OCI-LY3 (cell line): ENCODE measurements around the gene LRRC7.

Experiments used
- H2AFZ ChIP-seq: fragments of 200-600, 300-600 bp; shearing (Covaris generic); 2 replicates; pipeline ENCODE4 v1.6.0; 2014; ENCODE audit warnings: antibody characterized with exemption, low read depth, low read length
- H3K27ac ChIP-seq: fragments of 200-600, 300-600 bp; sonication (generic); 2 replicates; pipeline ENCODE4 v1.5.1; 2014; ENCODE audit warnings: mild to moderate bottlenecking, low read length, moderate library complexity, mixed read lengths
- H3K27me3 ChIP-seq: fragments of 200-600, 300-600 bp; sonication (generic); 2 replicates; pipeline ENCODE4 v1.6.1; 2014; ENCODE audit warnings: low read depth, low read length, mixed read lengths
- H3K36me3 ChIP-seq: fragments of 200-600, 300-600 bp; sonication (generic); replicated peaks from 2 replicates; pipeline ENCODE3; 2014; ENCODE audit warnings: low read depth, low read length, mixed read lengths
- H3K4me1 ChIP-seq: fragments of 300-600, 200-600 bp; sonication (generic); 2 replicates; pipeline ENCODE4 v1.6.1; 2014; ENCODE audit warnings: low read length, mixed read lengths
- H3K4me2 ChIP-seq: fragments of 200-600, 300-600 bp; sonication (generic); 2 replicates; pipeline ENCODE4 v1.6.1; 2014; ENCODE audit warnings: low read length, mixed read lengths
- H3K4me3 ChIP-seq: fragments of 300-600, 200-600 bp; sonication (generic); 2 replicates; pipeline ENCODE4 v1.5.1; 2014; ENCODE audit warnings: antibody characterized with exemption, mild to moderate bottlenecking, low read length, moderate library complexity
- H3K79me2 ChIP-seq: fragments of 300-600, 200-600 bp; shearing (Covaris generic); 2 replicates; pipeline ENCODE4 v1.6.1; 2014; ENCODE audit warnings: mild to moderate bottlenecking, low read length, mixed read lengths
- H3K9ac ChIP-seq: fragments of 300-600, 200-600 bp; shearing (Covaris generic); 2 replicates; pipeline ENCODE4 v1.6.0; 2014; ENCODE audit warnings: mild to moderate bottlenecking, low read length, moderate library complexity
- H3K9me3 ChIP-seq: fragments of 200-600, 300-600 bp; shearing (Covaris generic); 2 replicates; pipeline ENCODE4 v1.6.1; 2014; ENCODE audit warnings: low read length, mixed read lengths; ENCODE audit not compliant: insufficient read depth
- H4K20me1 ChIP-seq: fragments of 200-600, 300-600 bp; sonication (generic); 2 replicates; pipeline ENCODE4 v1.6.1; 2016; ENCODE audit warnings: low read length, mixed read lengths; ENCODE audit not compliant: insufficient read depth
- EZH2phosphoT487 ChIP-seq: fragments of 200-600 bp; shearing (Covaris generic); IDR thresholded peaks from 2 replicates; pipeline ENCODE4 v1.6.1; 2018; ENCODE audit warnings: antibody characterized with exemption, mixed run types, low read depth
- TF ChIP-seq, protein P1 (sequence below): fragments of 200-600, 300-600 bp; sonication (generic); IDR thresholded peaks from 2 replicates; pipeline ENCODE4 v1.5.1; 2014; ENCODE audit warnings: antibody characterized with exemption, low read length, low read depth

LRRC7 gene

DNA sequence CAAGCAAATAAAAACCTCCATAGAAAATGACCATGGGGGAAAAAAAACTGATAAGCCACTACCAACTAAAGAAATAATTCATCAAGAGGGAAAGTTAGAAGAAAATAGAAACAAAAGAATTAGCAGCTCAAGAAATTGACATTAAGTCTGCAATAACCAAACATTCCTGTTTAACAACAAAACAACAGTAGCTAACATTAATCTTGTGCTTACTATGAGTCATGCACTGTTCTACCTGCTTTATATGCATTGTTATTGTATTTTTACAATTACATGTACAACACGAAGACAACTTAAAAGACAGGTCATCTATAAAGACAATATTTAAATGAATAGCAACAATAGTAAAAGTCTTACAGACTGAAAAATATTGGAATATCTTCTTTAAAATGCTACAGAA lies 34.4 kb upstream of the LRRC7 start:
- Histone ChIP-seq H3K4me1 (no peaks in the 10 kb centered on the region), H4K20me1 (no peaks in the 10 kb centered on the region), H3K9ac (no peak overlapping the region), H3K4me3 (no peak overlapping the region), H3K4me2 (no peak overlapping the region), H3K79me2 (no peaks in the 10 kb centered on the region), H3K27me3 (no peaks in the 10 kb centered on the region), H3K36me3 (no peaks in the 10 kb centered on the region), H3K27ac (no peak overlapping the region), H2AFZ (no peak overlapping the region), H3K9me3 (no peaks in the 10 kb centered on the region)
- no peak for TF ChIP-seq EZH2phosphoT487
- TF ChIP-seq, protein P1, sequence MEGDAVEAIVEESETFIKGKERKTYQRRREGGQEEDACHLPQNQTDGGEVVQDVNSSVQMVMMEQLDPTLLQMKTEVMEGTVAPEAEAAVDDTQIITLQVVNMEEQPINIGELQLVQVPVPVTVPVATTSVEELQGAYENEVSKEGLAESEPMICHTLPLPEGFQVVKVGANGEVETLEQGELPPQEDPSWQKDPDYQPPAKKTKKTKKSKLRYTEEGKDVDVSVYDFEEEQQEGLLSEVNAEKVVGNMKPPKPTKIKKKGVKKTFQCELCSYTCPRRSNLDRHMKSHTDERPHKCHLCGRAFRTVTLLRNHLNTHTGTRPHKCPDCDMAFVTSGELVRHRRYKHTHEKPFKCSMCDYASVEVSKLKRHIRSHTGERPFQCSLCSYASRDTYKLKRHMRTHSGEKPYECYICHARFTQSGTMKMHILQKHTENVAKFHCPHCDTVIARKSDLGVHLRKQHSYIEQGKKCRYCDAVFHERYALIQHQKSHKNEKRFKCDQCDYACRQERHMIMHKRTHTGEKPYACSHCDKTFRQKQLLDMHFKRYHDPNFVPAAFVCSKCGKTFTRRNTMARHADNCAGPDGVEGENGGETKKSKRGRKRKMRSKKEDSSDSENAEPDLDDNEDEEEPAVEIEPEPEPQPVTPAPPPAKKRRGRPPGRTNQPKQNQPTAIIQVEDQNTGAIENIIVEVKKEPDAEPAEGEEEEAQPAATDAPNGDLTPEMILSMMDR: no peak

- H3K9ac ChIP-seq: no peak overlapping the region
- H3K79me2 ChIP-seq: no peaks in the 10 kb centered on the region
- H4K20me1 ChIP-seq: no peaks in the 10 kb centered on the region
- TF ChIP-seq, protein P1: no peak
- no peak for TF ChIP-seq EZH2phosphoT487
- H3K4me3 ChIP-seq: no peak overlapping the region
- no peaks in the 10 kb centered on the region for H3K27me3 ChIP-seq
- H2AFZ ChIP-seq: no peak overlapping the region
- H3K27ac ChIP-seq: no peak overlapping the region
- no peak overlapping the region for H3K4me2 ChIP-seq
- no peaks in the 10 kb centered on the region for H3K36me3 ChIP-seq
- H3K4me1 ChIP-seq: no peaks in the 10 kb centered on the region
- H3K9me3 ChIP-seq: no peaks in the 10 kb centered on the region
Observed at GRCh38 chr1:69534829-69535228, 32.9 kb upstream of the LRRC7 start.

GRCh38 chr1:69535490-69535889 lies 32.2 kb upstream of the LRRC7 start:
- Histone ChIP-seq H3K27me3 (no peaks in the 10 kb centered on the region), H3K27ac (no peak overlapping the region), H3K9me3 (no peaks in the 10 kb centered on the region), H3K9ac (no peak overlapping the region), H4K20me1 (no peaks in the 10 kb centered on the region), H3K79me2 (no peaks in the 10 kb centered on the region), H3K4me3 (no peak overlapping the region), H3K4me2 (no peak overlapping the region), H2AFZ (no peak overlapping the region), H3K36me3 (no peaks in the 10 kb centered on the region), H3K4me1 (no peaks in the 10 kb centered on the region)
- TF ChIP-seq, protein P1: no peak
- TF ChIP-seq EZH2phosphoT487: no peak

DNA sequence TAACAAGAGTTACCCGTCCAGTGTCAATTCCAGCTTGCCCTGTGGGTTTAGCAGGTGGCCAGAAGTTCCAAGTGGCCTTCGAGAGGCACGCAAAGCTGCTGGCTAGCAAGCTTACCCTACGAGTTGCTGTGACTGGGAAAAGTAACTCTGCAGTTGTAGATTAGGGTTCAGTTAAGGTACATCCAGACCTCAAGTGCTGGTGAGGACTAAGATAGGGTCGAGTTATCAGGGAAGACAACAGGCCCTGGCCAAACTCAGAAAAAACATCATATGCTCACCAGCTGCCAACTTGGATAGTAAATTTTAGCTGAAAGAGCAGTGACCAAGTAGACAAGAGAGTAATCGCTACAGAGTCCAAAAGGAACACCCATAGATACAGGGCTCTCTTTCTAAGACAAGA lies 27.7 kb upstream of the LRRC7 start:
- no peaks in the 10 kb centered on the region for H3K4me1 ChIP-seq
- no peak overlapping the region for H3K4me2 ChIP-seq
- H3K9me3 ChIP-seq: no peaks in the 10 kb centered on the region
- no peak overlapping the region for H3K9ac ChIP-seq
- no peaks in the 10 kb centered on the region for H4K20me1 ChIP-seq
- no peak overlapping the region for H3K4me3 ChIP-seq
- H3K27ac ChIP-seq: no peak overlapping the region
- no peaks in the 10 kb centered on the region for H3K79me2 ChIP-seq
- no peak overlapping the region for H2AFZ ChIP-seq
- no peaks in the 10 kb centered on the region for H3K27me3 ChIP-seq
- TF ChIP-seq, protein P1: no peak
- no peak for TF ChIP-seq EZH2phosphoT487
- H3K36me3 ChIP-seq: no peaks in the 10 kb centered on the region
